ENCODE data around the gene NRBP1.

The NRBP1 gene

DNA sequence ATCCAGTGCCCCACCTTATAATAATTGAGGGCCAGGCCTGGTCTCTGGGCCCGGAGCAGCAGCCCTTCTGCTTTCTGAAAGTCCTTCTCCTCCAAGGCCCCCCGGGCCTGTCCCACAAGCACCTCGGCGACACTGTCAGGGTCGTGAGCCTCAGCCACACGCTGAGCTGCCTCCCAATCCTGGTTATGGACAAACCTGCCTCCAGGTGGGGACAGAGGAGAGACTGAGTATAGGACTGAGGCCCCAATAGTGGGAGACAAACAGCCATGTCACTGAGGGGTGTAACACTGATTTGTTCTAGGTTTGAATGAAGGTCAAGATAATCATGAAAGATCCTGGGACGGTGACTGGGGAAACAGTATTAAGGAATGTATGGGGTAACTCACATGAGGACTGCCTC, 25.5 kb downstream of the NRBP1 start:
- Histone ChIP-seq H3K27me3 (ENCODE audit: insufficient read depth, poor library complexity, severe bottlenecking) (no peaks in the 10 kb centered on the region), H3K4me3 (replicated peaks; ENCODE audit: insufficient read depth, low read length) (no peak overlapping the region), H3K27ac (replicated peaks) (no peak overlapping the region)
- TF ChIP-seq, protein P1, sequence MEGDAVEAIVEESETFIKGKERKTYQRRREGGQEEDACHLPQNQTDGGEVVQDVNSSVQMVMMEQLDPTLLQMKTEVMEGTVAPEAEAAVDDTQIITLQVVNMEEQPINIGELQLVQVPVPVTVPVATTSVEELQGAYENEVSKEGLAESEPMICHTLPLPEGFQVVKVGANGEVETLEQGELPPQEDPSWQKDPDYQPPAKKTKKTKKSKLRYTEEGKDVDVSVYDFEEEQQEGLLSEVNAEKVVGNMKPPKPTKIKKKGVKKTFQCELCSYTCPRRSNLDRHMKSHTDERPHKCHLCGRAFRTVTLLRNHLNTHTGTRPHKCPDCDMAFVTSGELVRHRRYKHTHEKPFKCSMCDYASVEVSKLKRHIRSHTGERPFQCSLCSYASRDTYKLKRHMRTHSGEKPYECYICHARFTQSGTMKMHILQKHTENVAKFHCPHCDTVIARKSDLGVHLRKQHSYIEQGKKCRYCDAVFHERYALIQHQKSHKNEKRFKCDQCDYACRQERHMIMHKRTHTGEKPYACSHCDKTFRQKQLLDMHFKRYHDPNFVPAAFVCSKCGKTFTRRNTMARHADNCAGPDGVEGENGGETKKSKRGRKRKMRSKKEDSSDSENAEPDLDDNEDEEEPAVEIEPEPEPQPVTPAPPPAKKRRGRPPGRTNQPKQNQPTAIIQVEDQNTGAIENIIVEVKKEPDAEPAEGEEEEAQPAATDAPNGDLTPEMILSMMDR (IDR thresholded peaks at IDR 0.05; ENCODE audit: insufficient read depth, low read length), result no peak
- TF ChIP-seq POLR2AphosphoS5 (IDR thresholded peaks at IDR 0.05; ENCODE audit: low read depth) (no peak), SPI1 (IDR thresholded peaks at IDR 0.05; ENCODE audit: borderline replicate concordance, low read depth) (no peak), GABPA (IDR thresholded peaks at IDR 0.05; ENCODE audit: low read depth) (no peak), REST (IDR thresholded peaks at IDR 0.05; ENCODE audit: insufficient replicate concordance, low read depth) (no peak)
- DNase-seq (ENCODE audit: low read depth in 1 of 2, low spot score in 1 of 2), result no peak

GRCh38 chr2:27461118-27461517, 32.7 kb downstream of the NRBP1 start:
- H3K27ac ChIP-seq (replicated peaks), result no peak overlapping the region
- TF ChIP-seq, protein P1 (IDR thresholded peaks at IDR 0.05; ENCODE audit: insufficient read depth, low read length), result no peak
- TF ChIP-seq SPI1 (IDR thresholded peaks at IDR 0.05; ENCODE audit: borderline replicate concordance, low read depth), result no peak
- TF ChIP-seq GABPA (IDR thresholded peaks at IDR 0.05; ENCODE audit: low read depth), result no peak
- no peak for TF ChIP-seq POLR2AphosphoS5 (IDR thresholded peaks at IDR 0.05; ENCODE audit: low read depth)
- no peak for TF ChIP-seq REST (IDR thresholded peaks at IDR 0.05; ENCODE audit: insufficient replicate concordance, low read depth)
- DNase-seq (ENCODE audit: low read depth in 1 of 2, low spot score in 1 of 2), result no peak

DNA sequence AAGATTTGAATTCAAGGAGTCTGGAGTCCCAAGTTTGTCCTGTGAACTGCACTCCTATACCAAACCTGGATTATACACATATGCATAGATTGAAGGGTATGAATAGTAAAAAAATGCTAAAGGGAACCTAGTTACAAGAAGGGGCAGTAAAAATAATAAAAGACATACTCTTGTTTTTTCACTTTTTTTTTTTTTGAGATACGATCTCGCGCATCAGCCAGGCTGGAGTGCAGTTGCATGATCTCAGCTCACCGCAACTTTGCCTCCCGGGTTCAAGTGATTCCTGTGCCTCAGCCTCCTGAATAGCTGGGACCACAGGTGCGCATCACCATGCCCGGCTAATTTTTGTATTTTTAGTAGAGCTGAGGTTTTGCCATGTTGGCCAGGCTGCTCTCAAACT, 36.0 kb downstream of the NRBP1 start:
- Histone ChIP-seq H3K27ac (replicated peaks) (no peak overlapping the region), H3K4me3 (replicated peaks; ENCODE audit: insufficient read depth, low read length) (no peak overlapping the region), H3K27me3 (ENCODE audit: insufficient read depth, poor library complexity, severe bottlenecking) (no peaks in the 10 kb centered on the region)
- DNase-seq (ENCODE audit: low read depth in 1 of 2, low spot score in 1 of 2), result no peak
- TF ChIP-seq SPI1 (IDR thresholded peaks at IDR 0.05; ENCODE audit: borderline replicate concordance, low read depth), result no peak
- TF ChIP-seq, protein P1 (IDR thresholded peaks at IDR 0.05; ENCODE audit: insufficient read depth, low read length), result no peak

More at GRCh38 chr2:27461118-27461517, 32.7 kb downstream of the NRBP1 start:
- Histone ChIP-seq H3K27me3 (ENCODE audit: insufficient read depth, poor library complexity, severe bottlenecking) (no peaks in the 10 kb centered on the region), H3K4me3 (replicated peaks; ENCODE audit: insufficient read depth, low read length) (no peak overlapping the region)

DNA sequence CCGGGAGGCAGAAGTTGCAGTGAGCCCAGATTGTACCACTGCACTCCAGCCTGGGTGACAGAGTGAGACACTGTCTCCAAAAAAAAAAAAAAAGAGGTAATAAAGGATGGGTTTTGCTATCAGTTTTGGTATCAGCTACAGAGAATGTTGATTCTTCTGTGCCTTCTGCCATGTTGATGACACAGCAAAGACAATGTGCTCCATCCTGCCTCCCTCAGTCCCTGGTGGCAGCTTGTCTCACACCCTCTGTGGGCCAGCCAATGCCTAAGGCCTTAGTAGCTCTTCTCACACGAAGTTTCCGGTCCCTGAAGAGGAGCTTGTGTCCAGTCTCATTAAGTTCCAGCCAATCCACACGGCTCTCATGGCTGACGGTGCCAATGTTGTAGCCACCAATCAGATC, 43.5 kb downstream of the NRBP1 start:
- no peak for DNase-seq (ENCODE audit: low read depth in 1 of 2, low spot score in 1 of 2)
- TF ChIP-seq POLR2AphosphoS5 (IDR thresholded peaks at IDR 0.05; ENCODE audit: low read depth) (no peak), REST (IDR thresholded peaks at IDR 0.05; ENCODE audit: insufficient replicate concordance, low read depth) (no peak), GABPA (IDR thresholded peaks at IDR 0.05; ENCODE audit: low read depth) (no peak), SPI1 (IDR thresholded peaks at IDR 0.05; ENCODE audit: borderline replicate concordance, low read depth) (no peak)
- TF ChIP-seq, protein P1 (IDR thresholded peaks at IDR 0.05; ENCODE audit: insufficient read depth, low read length), result no peak
- H3K27me3 ChIP-seq (ENCODE audit: insufficient read depth, poor library complexity, severe bottlenecking), result no peaks in the 10 kb centered on the region
- H3K27ac ChIP-seq (replicated peaks), result no peak overlapping the region
- no peak overlapping the region for H3K4me3 ChIP-seq (replicated peaks; ENCODE audit: insufficient read depth, low read length)

Measured in HL-60 (cell line).